ENCODE data around the gene KRTAP4-5. TPM values are rescaled to one million over a fixed set of nuclear protein-coding genes. Genes with fewer than 3 reads are reported as not detected.
"Not testable (repeated sequence)": the region's sequence is repeated elsewhere in the genome, so short reads cannot be mapped to it uniquely, and the experiment has no call there.

The KRTAP4-5 gene
- total and polyA plus RNA-seq, 2 experiments from 2014 or later, result not detected

GRCh38 chr17:41145261-41145660 is 4.4 kb downstream of the KRTAP4-5 start:
- Histone ChIP-seq H3K9me2 (ENCODE audit: insufficient read depth) (no peaks in the 10 kb centered on the region), H3K27ac (no peak overlapping the region), H4K20me1 (ENCODE audit: insufficient read depth) (no peaks in the 10 kb centered on the region), H3K4me1 (ENCODE audit: insufficient read depth) (peaks cover 13% of the 10 kb centered on the region), H3K9ac (no peak overlapping the region), H3K27me3 (replicated peaks; ENCODE audit: insufficient read depth) (no peaks in the 10 kb centered on the region), H3K9me3 (ENCODE audit: low read depth) (no peaks in the 10 kb centered on the region), H3K36me3 (ENCODE audit: low read depth) (no peaks in the 10 kb centered on the region), H3K4me2 (ENCODE audit: unreplicated experiment) (no peak overlapping the region), H2AFZ (no peak overlapping the region), H3F3A (ENCODE audit: insufficient read depth) (peaks cover 12% of the 10 kb centered on the region), H3K79me2 (ENCODE audit: insufficient read depth) (no peaks in the 10 kb centered on the region), H3K4me3 (no peak overlapping the region)
- in situ Hi-C loops (cut with MboI), result no loop called here
- DNase-seq, result no peak
- TF ChIP-seq EZH2 (IDR thresholded peaks at IDR 0.05; ENCODE audit: insufficient read depth, poor library complexity, severe bottlenecking), result no peak
- TF ChIP-seq EZH2phosphoT487 (IDR thresholded peaks at IDR 0.05; ENCODE audit: insufficient read depth, low read depth), result no peak
- 82 to 90% methylated on average over 2 of the region's 2 CpGs for WGBS, 2 experiments (ENCODE audit: low coverage in 1 of 2, low lambda C conversion rate in 2 of 2, missing lambda C conversion rate in 2 of 2)

- WGBS, 2 experiments (ENCODE audit: low coverage in 1 of 2, low lambda C conversion rate in 2 of 2, missing lambda C conversion rate in 2 of 2), result 93 to 96% methylated on average over 1 of the region's 1 CpG
- no peaks in the 10 kb centered on the region for H3K27me3 ChIP-seq (replicated peaks; ENCODE audit: insufficient read depth)
- no peak for TF ChIP-seq EZH2 (IDR thresholded peaks at IDR 0.05; ENCODE audit: insufficient read depth, poor library complexity, severe bottlenecking)
- no peak for TF ChIP-seq EZH2phosphoT487 (IDR thresholded peaks at IDR 0.05; ENCODE audit: insufficient read depth, low read depth)
- no peak for DNase-seq
- no peaks in the 10 kb centered on the region for H4K20me1 ChIP-seq (ENCODE audit: insufficient read depth)
- peaks cover 13% of the 10 kb centered on the region for H3F3A ChIP-seq (ENCODE audit: insufficient read depth)
- no peak overlapping the region for H3K4me2 ChIP-seq (ENCODE audit: unreplicated experiment)
- H3K79me2 ChIP-seq (ENCODE audit: insufficient read depth), result no peaks in the 10 kb centered on the region
- H3K4me1 ChIP-seq (ENCODE audit: insufficient read depth), result peaks cover 14% of the 10 kb centered on the region
- H3K9me3 ChIP-seq (ENCODE audit: low read depth), result no peaks in the 10 kb centered on the region
- no peaks in the 10 kb centered on the region for H3K36me3 ChIP-seq (ENCODE audit: low read depth)
- no peak overlapping the region for H2AFZ ChIP-seq
- H3K27ac ChIP-seq, result no peak overlapping the region
- in situ Hi-C loops (cut with MboI), result no loop called here
- H3K9ac ChIP-seq, result no peak overlapping the region
- H3K9me2 ChIP-seq (ENCODE audit: insufficient read depth), result no peaks in the 10 kb centered on the region
- H3K4me3 ChIP-seq, result no peak overlapping the region
Measured at GRCh38 chr17:41144846-41145245, 4.8 kb downstream of the KRTAP4-5 start.

GRCh38 chr17:41141361-41141760 is 8.3 kb downstream of the KRTAP4-5 start:
- Histone ChIP-seq H3F3A (ENCODE audit: insufficient read depth) (peaks cover 13% of the 10 kb centered on the region), H3K36me3 (ENCODE audit: low read depth) (no peaks in the 10 kb centered on the region), H3K27ac (peak overlapping the region; percentile 83), H3K27me3 (replicated peaks; ENCODE audit: insufficient read depth) (no peaks in the 10 kb centered on the region), H2AFZ (no peak overlapping the region), H3K9me3 (ENCODE audit: low read depth) (no peaks in the 10 kb centered on the region), H3K4me3 (no peak overlapping the region), H4K20me1 (ENCODE audit: insufficient read depth) (no peaks in the 10 kb centered on the region), H3K9me2 (ENCODE audit: insufficient read depth) (peaks cover 2% of the 10 kb centered on the region; the same call in 1 of the 2 replicates), H3K9ac (peak overlapping the region; percentile 10; the same call in 1 of the 2 replicates), H3K79me2 (ENCODE audit: insufficient read depth) (no peaks in the 10 kb centered on the region), H3K4me1 (ENCODE audit: insufficient read depth) (peaks cover 14% of the 10 kb centered on the region), H3K4me2 (ENCODE audit: unreplicated experiment) (peak overlapping the region; percentile 38)
- no peak for TF ChIP-seq EZH2phosphoT487 (IDR thresholded peaks at IDR 0.05; ENCODE audit: insufficient read depth, low read depth)
- TF ChIP-seq EZH2 (IDR thresholded peaks at IDR 0.05; ENCODE audit: insufficient read depth, poor library complexity, severe bottlenecking), result no peak
- no peak for DNase-seq
- in situ Hi-C loops (cut with MboI), result no loop called here

GRCh38 chr17:41140360-41141131 is 9.1 kb downstream of the KRTAP4-5 start, which contains the start of gene KRTAP4-6:
TSS of gene KRTAP4-6 (minus strand) at chr17:41140544. CDS start at chr17:41140487, 57 bp downstream.
- H3K27ac ChIP-seq, result peak within 1 kb of the TSS; percentile 83
- TF ChIP-seq EZH2phosphoT487 (IDR thresholded peaks at IDR 0.05; ENCODE audit: insufficient read depth, low read depth) (0 out of 2 replicates have a peak, but pooled peaks have one; percentile 32), EZH2 (IDR thresholded peaks at IDR 0.05; ENCODE audit: insufficient read depth, poor library complexity, severe bottlenecking) (no peak)
- no peak within 1 kb of the TSS for H2AFZ ChIP-seq
- H3F3A ChIP-seq (ENCODE audit: insufficient read depth), result peaks cover 13% of the 10 kb centered on the region
- no peaks in the 10 kb centered on the region for H3K79me2 ChIP-seq (ENCODE audit: insufficient read depth)
- H3K27me3 ChIP-seq (replicated peaks; ENCODE audit: insufficient read depth), result no peaks in the 10 kb centered on the region
- in situ Hi-C loops (cut with MboI), result no loop called here
- peak; percentile 95 for DNase-seq
- no peak within 1 kb of the TSS for H3K4me3 ChIP-seq
- peaks cover 14% of the 10 kb centered on the region for H3K4me1 ChIP-seq (ENCODE audit: insufficient read depth)
- peaks cover 2% of the 10 kb centered on the region; the same call in 1 of the 2 replicates for H3K9me2 ChIP-seq (ENCODE audit: insufficient read depth)
- H3K9ac ChIP-seq, result peak within 1 kb of the TSS; percentile 10; the same call in 1 of the 2 replicates
- H4K20me1 ChIP-seq (ENCODE audit: insufficient read depth), result no peaks in the 10 kb centered on the region
- no peaks in the 10 kb centered on the region for H3K9me3 ChIP-seq (ENCODE audit: low read depth)
- H3K4me2 ChIP-seq (ENCODE audit: unreplicated experiment), result peak within 1 kb of the TSS; percentile 38
- WGBS, 2 experiments (ENCODE audit: low coverage in 1 of 2, low lambda C conversion rate in 2 of 2, missing lambda C conversion rate in 2 of 2), result 67 to 68% methylated on average over 6 of the region's 6 CpGs
- H3K36me3 ChIP-seq (ENCODE audit: low read depth), result no peaks in the 10 kb centered on the region

GRCh38 chr17:41139865-41140264 is 9.8 kb downstream of the KRTAP4-5 start:
- H3K4me2 ChIP-seq (ENCODE audit: unreplicated experiment); H3K9ac ChIP-seq; H3K4me3 ChIP-seq; H3K27me3 ChIP-seq (replicated peaks; ENCODE audit: insufficient read depth); DNase-seq; H4K20me1 ChIP-seq (ENCODE audit: insufficient read depth); H3K36me3 ChIP-seq (ENCODE audit: low read depth); H3K9me3 ChIP-seq (ENCODE audit: low read depth); H3K79me2 ChIP-seq (ENCODE audit: insufficient read depth); H2AFZ ChIP-seq; H3K9me2 ChIP-seq (ENCODE audit: insufficient read depth); in situ Hi-C loops (cut with MboI); H3K27ac ChIP-seq: not testable (repeated sequence)
- peaks cover 14% of the 10 kb centered on the region for H3K4me1 ChIP-seq (ENCODE audit: insufficient read depth)
- peaks cover 13% of the 10 kb centered on the region for H3F3A ChIP-seq (ENCODE audit: insufficient read depth)
- WGBS, 2 experiments (ENCODE audit: low coverage in 1 of 2, low lambda C conversion rate in 2 of 2, missing lambda C conversion rate in 2 of 2), result 90 to 91% methylated on average over 11 to 12 of the region's 12 CpGs

All from GM23248 (cell line).